GM18907 (cell line): Measurements from ENCODE around the gene HDAC4.

Source experiments
- ATAC-seq: cut with Tn5 transposase; IDR thresholded peaks from one replicate; pipeline ENCODE4 v1.9.1; 2021; ENCODE audit warnings: mild to moderate bottlenecking, moderate library complexity; ENCODE audit not compliant: unreplicated experiment

HDAC4 gene

DNA sequence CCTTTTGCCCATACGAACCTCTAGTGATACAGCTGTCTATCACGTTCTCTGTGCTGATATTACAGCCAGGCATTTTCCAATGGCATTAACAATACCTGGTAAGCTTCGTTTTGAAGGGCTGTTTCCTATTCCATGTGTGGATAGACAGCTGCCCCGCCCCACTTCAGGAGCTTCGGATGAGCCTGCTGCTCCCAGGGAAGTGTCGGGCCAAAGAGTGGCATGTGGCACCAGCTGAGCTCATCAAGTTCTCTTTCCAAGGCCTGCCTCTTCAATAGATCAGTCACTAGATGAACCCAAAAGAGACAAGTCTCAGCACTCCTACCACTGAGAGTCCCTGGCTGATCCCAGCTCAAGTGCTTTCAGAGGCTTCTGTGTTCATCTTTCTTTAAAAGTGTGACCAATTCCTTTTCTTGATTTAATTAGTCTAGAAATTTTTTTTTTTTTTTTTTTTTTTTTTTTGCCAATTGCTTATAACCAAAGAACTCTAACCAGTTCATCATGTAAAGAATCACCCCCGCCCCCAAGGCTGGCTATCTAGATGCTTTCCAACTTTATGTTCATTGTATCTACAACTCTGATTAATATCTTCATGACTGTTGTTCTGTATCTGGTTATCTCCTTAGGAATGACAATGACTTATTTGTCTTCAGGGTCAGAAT lies 46.6 kb downstream of the HDAC4 start:
- ATAC-seq: no peak

DNA sequence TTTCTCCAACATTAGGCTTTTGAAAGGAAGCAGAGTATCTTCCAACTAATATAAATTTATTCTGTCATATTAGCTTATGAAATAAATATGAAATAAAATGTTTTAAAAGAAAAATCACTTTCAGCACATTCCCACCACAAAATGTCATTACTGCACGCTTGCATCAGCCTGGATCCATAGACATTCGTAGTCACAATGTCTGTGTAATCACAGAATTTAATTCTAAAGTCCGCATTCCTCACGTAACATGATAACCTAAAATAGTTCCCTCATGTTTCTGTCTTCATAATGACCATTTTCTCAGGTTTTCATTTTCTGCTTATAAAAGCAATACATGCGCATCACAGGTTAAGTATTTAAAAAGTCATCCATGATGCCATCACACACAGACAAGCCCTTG lies 47.1 kb downstream of the HDAC4 start:
- ATAC-seq: no peak

DNA sequence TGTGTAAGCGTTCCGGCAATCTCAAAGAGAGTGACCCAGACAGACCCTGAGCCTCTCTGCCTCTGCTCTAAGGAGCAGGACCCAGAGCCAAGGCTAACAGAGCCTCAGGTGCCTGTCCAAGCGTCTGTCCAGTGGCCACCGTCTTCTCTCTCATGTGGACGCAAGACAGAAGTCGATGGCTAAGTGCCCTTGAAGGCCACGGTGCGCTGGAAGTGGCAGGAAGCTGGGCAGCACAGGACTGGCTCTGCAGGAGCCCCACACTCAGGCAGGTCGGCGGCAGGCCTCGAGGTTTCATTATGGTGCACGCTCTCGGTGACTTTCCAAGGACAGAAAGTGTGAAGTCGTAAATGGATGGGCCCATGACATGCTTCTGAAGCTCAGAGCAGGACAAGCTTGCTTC lies 49.1 kb downstream of the HDAC4 start:
- no peak for ATAC-seq

DNA sequence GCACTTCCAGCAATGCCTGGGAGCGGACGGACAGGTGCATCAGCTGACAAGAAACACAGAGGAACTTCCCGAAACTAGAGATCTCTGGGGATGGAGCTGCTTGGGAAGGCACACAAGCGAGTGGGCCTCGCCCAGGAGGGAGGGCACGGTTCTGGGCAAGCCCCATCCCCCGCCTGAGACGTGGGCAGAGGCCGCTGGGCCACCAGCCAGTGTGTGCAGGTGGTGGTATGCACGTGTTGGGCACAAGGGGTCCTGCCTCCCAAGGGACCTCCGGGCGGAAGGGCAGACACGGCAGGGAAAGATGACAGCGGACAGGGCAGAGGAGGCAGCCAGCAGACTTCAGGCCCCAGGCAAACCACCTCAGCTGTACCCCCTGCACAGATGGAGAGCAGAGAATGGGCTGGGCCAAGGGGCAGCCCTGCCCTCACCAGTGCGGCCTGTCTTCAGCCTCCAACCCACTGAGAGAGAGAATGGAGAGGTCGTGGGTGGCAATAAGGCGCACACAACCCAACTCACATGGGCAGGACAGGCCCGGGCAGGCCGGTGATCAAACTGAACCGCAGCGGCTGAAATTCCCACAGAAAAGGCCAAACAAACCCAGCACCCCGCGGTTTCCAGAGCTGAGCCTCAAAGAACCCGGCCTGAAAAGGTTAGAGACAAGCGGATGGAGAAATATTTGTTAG lies 51.2 kb downstream of the HDAC4 start:
- no peak for ATAC-seq

- ATAC-seq: no peak
Observed at GRCh38 chr2:239348563-239349452, 52.0 kb downstream of the HDAC4 start.

- ATAC-seq: no peak
Observed at GRCh38 chr2:239346676-239347075, 54.1 kb downstream of the HDAC4 start.

GRCh38 chr2:239345251-239345650 lies 55.6 kb downstream of the HDAC4 start:
- no peak for ATAC-seq

DNA sequence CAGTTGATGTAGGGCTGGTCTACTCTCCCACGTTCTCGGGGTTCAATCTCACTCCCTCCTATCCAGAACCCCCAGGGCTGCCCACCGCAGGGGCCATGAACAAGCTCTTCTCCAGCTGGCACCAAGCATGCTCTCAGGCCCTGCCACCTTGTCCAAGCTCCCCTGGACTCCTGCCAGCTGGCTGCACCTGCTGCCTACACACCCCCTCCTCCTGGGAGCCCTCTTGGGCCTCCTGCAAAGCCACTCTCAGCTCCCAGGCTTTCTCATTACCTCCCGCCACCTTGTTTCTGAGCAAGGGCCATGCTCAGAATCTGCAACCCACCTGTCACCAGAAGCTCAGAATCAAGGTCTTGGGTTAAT lies 56.0 kb downstream of the HDAC4 start:
- no peak for ATAC-seq

DNA sequence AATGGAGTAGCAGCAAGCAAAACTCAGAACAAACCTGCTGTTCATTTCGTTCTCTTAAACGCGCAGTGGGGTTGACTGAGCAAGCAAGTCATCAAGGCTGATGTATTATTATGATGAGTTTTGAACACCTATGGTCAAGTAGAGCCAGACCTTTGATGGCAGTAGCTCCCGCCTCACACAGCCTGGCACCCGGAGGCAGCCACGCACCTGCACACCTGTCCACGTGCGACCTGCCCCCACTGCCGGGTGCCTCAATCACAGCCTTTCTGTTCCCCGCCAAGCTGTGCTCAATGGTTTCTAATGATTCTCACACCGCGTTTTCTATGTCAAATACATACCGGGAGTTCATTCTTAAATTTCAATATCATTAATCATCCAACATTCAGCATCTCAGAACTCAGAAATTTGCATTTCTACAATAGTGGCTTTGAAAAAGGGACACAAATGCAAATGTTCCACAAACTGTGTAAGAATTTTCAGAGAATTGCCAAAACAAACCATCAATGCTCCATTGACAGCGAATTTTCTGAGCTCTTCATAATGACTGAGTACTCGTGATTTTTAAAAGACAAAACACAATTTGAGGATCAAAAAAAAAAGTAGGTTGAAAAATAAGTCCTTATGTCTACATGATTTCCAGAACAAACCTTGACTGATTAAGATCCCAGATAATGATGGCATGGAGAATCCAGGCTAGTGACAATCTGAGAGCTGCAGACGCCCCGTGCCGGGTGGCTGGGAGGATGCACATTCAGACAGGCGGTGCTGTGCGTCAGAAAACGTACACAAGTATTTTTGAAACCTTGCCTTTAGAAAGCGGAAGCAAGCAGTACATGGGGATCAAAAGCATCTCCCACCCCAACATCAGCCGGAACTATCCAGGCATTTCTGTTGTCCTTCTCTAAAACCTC lies 56.6 kb downstream of the HDAC4 start:
- no peak for ATAC-seq

- ATAC-seq: no peak
Observed at GRCh38 chr2:239343460-239343859, 57.4 kb downstream of the HDAC4 start.

DNA sequence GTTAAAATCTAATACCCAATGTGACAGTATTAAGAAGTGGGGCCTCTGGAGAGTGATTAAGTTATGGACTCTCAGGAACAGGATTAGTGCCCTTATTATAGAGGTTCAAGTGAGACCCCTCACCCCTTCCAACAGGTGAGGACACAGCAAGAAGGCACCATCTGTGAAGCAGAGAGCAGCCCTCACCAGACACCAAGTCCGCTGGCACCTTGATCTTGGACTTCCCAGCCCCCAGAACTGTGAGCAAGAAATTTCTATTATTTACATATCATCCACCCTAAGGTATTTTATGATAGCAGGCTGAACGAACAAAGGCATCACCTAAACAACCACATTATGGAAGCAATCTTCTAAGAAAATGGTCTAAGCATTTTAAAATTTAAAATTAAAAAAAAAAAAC lies 59.0 kb downstream of the HDAC4 start:
- no peak for ATAC-seq

- ATAC-seq: no peak
Observed at GRCh38 chr2:239341146-239341732, 59.6 kb downstream of the HDAC4 start.

DNA sequence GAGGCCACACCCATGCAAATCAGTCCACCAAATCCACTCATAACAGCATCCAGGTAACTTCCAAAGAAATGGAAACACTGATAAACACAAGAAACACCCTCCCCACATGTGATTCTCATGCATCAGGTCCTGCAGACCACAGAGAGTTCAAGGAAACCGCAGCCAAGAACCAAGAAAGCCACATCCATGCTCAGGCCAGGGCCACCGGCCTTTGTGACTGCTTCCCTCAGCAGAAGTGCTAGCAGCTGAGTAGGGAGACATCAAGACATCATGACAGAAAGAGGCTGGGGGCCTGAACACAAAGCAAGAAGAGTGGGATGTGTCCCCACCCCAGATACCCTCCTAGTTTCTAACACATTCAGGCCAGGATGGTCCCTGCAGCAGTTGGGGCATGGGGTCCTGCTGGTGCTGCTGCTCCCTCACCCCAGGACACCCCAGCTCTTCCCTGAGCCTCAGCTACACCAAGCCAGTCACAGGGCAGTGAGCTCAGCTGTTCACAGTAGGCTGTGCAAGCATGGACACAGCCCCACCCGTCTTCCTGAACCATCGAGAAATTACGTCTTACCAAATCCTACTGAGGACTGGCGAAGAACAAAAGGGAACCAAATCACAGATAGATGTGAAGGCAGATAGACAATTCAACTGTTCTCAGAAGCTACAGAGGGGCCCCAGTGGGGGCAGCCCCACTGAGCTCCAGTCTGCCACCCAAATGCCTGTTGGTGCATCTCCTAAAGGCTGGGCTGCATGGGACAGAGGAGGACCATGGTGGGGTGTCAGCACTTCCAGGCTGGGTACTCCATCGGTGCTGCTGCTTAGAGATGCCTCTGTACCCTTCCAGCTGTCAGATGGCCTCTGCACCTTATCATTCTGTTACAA lies 60.9 kb downstream of the HDAC4 start:
- peak; percentile 55 for ATAC-seq

DNA sequence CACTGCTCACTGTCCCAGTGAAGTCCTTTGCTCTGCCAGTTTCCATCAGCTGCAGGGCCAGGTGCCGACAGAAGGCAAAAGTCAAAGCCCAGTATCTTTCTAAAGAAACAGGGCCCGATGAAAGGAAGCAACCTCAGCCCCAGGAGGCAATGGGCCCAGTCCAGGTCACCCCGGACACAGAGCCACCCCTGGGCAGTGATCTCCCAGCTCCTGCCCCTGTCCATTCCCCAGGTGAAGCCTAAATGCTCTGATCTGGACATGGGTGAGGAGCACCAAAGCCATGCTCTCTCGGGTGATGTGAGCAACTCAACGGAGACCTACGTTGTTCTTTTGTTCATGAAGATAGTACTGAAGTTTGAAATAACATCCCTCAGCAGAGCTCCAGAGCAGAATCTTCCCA lies 61.6 kb downstream of the HDAC4 start:
- no peak for ATAC-seq

- no peak for ATAC-seq
Observed at GRCh38 chr2:239337877-239338484, 62.8 kb downstream of the HDAC4 start.

DNA sequence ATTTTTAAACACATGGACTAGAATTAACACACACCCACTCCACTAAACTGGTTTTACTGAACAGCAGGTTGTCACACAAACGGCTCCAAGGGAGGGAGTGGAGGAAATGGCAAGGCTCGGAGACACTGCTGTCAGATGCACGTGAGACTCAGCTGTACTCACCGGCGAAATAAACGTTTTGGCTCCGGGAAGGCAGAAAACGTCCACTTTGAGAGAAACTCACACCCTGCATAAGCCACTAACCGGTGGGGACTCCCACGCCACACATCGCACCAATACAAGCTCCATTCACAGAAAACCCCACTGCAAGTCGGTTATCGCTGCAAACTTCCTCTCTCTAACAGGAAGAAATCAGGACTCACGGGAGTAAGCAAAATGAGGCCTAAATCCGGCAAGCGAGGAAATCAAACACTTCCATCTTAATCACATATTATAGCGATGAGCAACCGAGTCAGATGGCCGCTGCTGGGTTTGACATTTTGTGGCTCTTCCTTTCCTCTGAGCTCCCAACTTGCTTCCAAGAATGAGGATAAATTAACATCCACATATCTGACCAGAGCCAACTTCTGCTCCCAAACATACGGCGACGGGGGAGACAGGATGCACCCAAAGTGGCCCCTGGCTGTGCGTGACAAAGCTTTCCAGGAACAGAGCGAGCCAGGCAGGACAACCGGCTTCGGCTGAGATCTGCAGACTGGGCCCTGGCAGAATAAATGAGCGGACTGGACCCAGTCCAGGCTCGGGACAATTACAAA lies 63.5 kb downstream of the HDAC4 start:
- no peak for ATAC-seq

DNA sequence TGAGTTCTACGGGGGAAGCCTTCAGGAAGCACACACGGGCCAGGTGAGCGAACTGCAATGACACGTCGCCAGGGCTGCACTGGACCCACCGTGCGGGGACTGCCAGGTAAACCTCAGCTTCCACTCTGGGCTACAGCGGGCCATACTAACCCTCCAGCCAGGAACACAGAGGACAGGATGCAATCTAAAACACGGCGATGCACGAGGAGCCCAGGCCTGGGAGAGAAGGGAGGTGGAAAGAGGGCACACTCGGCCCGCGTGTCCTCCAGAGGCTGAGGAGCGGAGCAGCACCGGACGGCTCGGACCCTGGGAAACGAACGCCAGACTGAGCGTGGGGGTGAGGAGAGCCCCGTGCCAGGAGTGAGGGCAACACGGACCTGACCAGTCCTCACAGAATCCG lies 69.3 kb downstream of the HDAC4 start:
- ATAC-seq: no peak

- ATAC-seq: no peak
Observed at GRCh38 chr2:239330836-239331235, 70.0 kb downstream of the HDAC4 start.
